Activated CD4-positive, alpha-beta T cell treated with anti-CD3 and anti-CD28 coated beads, Interleukin-2, Interleukin-4, amounts not matched to agents 100 ng/mL and 50 ng/mL, durations not matched to agents 16 hours and 8 hours (primary cell): Measurements from ENCODE around the gene CCL26.
"Not testable (repeated sequence)": the region's sequence is repeated elsewhere in the genome, so short reads cannot be mapped to it uniquely, and the experiment has no call there.

Experiments
- DNase-seq: peaks from one replicate; pipeline ENCODE4 v3.0.0-alpha.2; 2020; ENCODE audit warnings: low spot score

CCL26 gene

DNA sequence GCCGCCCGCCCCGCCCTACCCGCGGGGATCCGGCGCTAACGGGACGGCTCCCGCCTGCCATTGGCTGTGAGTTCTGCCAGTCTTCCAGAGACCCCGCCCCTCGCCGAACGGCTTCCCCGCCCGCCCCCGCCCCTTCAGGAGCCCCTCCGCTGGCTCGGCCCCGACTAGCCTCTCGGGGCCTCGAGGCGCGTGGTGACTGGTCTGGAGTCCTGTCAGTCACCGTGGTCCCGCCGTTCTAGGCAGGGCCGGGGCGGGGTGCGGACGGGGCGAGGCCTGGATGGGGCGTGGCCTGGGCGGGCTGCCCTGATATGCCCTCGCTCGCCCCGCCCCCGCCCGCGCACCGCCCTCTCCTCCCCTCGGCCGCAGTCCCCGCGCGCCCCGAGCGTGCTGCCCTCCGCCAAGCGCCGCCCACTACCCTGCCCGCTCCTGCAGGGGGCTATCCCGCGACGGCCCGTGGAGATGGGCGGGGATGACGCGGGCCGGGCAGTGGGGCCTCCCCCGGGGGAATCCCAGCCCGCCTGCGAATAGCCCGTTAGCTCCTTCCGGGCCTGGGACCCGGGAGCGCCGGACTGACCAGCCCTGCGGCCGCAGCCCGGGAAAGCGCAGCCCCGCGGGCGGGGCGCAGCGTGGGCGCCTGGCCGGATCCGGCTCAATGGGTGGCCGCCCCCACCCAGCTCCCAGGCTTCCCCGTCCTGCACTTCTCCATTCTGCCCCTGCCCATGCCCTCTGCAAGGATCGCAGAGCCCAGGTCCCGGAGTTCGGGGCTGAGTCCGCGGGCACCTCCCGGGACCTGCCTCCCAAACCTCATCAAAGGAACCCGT lies 32.8 kb downstream of the CCL26 start:
- DNase-seq: peak; percentile 98

DNA sequence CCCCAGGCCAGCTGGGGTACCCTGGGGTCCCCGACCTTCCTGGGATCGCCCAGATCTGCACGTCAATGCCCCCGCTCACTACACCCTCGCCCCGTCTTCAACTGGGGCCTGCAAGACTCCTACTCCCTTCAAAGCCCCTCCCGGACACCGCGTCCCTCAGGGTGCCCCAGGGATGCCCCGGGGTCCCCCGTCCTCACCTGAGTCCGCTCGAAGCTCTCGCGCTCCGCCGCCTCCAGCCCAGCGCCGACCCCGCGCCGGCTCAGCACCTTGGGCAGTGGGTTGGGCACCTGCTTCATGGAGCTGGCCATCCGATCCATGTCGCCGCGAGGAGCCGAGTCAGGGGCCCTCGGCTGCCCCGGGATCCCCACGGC lies 33.4 kb downstream of the CCL26 start, which contains the start of gene HIP1:
Gene HIP1 (minus strand): TSS at position 338 of the 371 bp plus-strand sequence. CDS start 21 bp downstream, at position 317.
- DNase-seq: no peak

- DNase-seq: no peak
Observed at GRCh38 chr7:75737856-75738603, 34.0 kb downstream of the CCL26 start.

DNA sequence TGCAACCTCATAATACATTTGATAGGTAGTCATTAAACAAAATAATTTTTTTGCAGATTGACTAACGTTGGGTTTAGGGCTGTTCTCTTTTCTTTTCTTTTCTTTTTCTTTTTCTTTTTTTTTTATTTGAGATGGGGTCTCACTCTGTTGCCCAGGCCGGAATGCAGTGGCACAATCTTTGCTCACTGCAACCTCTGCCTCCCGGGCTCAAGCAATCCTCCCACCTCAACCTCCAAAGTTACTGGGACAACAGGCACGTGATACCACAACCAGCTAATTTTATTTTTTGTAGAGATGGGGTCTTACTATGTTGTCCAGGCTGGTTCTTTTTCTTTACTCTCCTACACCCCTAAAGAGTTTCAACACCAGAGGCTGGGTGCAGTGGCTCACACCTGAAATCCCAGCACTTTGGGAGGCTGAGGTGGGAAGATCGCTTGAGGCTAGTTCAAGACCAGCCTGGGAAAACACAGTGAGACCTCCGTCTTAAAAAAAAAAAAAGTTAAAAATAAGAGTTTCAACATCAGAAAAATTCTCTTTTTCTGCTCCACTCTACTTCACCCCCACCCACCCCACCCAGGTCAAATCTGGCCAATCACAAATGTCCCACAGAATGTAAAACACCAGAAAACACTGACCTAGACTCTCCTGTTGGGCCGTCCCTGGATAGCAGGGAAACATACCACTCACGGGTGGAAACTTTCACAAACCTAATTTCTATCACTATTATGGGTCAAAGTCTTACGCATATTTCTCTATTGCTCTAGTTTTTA lies 36.2 kb downstream of the CCL26 start:
- no peak for DNase-seq

DNA sequence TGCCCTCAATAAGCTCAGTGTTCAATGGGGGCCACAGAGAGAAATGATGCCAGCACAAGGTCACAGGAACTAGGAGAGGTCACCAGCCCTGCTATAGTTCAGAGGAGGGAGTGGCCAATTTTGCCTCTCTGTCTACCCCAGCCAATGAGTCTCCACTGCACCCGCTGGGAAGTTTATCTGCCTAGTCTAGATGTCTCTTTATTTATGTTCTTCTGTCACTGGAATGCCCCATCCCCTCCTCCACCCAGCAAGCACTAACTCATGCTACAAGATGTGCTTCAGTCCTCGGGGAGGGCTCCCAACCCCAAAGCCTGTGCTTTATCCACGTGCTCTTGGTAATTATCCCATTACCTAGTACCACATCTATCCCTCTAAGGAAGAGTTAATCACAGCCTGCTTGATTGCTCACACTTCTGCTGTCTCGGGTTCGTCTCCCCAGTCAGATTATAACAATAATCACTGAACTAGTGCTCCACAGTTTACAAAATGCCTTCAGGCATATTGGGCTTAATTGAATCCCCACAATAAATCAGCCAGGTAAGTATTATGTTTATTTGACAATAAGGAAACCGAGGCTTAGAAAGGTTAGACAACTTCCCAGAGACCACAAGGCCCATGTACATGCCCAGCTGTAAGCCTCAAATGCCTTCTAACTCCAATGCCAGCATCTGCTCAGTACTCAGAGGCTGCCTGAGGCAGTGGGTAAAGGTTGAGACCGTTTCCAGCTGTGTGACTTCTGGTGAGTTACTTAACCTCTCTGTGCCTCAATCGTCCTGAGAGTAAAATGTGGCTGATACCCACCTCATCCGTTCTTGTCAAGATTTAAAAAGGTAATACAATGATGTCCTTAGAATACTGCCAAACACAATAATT lies 37.2 kb downstream of the CCL26 start:
- no peak for DNase-seq

GRCh38 chr7:75732764-75733630 lies 39.0 kb downstream of the CCL26 start:
- DNase-seq: no peak

- no peak for DNase-seq
Observed at GRCh38 chr7:75732016-75732521, 39.9 kb downstream of the CCL26 start.

DNA sequence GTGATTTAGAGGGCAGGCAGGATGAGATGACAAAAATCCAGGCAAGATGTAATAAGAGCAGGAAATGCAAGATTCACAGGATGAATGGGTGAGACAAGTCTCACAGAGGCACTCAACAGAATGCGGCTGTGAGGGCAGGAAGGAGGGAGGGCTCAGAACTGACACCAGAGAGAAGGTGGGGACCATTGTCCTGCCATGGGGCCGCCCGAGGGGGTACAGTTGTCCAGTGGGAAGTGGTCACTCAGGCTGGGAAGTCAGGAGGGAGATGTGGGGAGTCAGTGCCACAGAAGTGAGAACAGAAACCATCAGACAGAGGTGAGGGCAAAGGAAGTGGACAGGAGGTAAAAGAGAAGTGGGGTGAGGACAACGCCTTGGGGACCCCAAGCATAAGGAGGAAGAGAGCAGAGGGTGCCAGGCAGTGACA lies 42.1 kb downstream of the CCL26 start:
- DNase-seq: peak; percentile 2

DNA sequence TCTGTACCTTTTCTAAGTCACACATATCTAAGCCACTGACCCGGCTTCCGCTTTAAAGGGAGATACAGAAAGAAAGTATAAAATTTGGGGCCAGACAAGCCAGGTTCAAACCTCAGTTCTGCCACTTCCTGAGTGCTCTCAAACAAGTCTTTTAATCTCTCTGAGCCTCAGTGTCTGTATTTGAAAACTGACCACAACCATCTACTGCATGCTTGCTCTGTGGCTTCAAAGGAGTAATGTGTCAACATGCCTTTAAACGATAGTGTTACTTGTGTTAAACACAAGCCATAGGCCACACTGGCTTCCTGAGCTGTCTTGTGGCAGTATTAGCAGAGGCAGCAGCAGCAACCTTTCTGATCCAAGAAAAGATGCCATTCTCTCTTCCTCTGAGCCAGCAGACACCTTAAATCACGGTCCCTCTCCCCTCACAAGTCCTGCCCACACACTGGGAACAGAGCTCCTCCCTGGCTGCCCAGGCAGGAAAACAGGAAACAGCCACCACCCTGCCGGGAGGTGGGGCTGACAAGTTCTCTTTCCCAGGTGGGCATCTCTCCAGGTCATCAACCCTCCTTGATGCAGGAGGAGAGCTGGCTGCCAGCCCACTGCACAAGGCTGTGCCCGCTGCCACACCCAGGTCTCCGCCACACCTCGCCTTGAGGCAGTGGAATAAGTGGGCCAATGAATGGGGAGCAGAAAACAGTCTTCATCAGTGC lies 44.0 kb downstream of the CCL26 start:
- DNase-seq: peak; percentile 54

GRCh38 chr7:75727351-75727750 lies 44.7 kb downstream of the CCL26 start:
- not testable (repeated sequence) for DNase-seq

DNA sequence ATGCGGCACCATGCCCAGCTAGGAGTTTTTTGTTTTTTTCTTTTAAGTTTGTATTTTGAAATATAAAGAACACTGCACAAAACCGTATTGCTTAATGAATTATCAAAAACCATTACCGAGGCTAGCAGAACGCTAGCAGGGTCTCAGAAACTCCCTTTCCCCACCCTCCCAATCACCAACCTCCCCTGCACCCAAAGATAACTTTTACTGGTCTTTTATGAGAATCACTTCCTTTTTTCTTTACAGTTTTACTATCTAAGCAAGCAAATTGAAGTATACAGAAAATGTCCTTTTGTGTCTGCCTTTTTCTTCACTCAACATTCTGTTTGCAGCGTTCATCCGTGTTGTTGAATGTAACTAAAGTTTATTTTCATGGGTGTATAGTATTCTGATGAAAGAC lies 46.7 kb downstream of the CCL26 start:
- no peak for DNase-seq

DNA sequence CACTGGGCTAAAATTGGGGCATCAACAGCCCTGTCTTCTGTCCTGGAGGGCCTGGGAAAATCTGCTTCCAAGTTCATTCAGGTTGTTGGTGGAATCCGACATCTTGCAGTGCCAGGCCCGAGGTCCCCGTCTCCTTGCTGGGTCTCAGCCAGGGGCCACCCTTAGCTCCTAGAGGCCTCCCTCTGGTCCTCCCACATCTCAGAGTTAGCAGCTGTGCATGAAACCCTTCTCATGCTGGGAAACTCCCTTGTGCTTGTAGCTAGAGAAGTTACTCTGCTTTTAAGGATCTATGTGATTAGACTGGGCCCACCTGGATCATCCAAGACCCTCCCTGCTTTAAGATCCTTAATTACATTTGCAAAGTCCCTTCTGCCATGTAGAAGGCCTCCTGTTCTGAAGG lies 48.6 kb downstream of the CCL26 start:
- DNase-seq: no peak

DNA sequence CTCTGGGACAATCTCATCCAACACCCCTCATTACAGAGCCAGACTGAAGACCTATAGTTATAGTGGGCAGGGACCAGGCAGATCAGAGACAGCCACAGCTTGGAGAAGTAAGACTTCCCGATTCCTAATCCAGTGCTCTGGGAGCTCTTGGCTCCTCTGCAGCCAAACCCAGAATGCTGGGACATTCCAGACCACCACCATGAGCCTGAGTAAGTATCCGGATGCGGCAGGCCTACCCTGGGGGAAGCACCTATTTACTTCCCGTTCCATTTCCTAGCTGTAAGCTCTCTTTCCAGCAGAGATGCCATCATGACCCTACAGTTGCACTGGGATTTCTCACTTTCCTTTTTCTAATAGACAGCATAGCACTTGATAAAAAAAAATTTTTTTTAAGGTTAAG lies 49.6 kb downstream of the CCL26 start:
- no peak for DNase-seq

- DNase-seq: not testable (repeated sequence)
Observed at GRCh38 chr7:75721922-75722321, 50.1 kb downstream of the CCL26 start.

GRCh38 chr7:75721426-75721825 lies 50.6 kb downstream of the CCL26 start:
- DNase-seq: no peak

GRCh38 chr7:75719626-75720025 lies 52.4 kb downstream of the CCL26 start:
- DNase-seq: no peak
